ENCODE results near the gene COMT. TPM values are rescaled to one million over a fixed set of nuclear protein-coding genes. Genes with fewer than 3 reads are reported as not detected.

COMT gene
- total and polyA plus RNA-seq, 9 of the 15 experiments (the other 6 are each of a cell fraction or from before 2014, with no cell fraction given) = 12.5 to 351 (median 155) TPM

DNA sequence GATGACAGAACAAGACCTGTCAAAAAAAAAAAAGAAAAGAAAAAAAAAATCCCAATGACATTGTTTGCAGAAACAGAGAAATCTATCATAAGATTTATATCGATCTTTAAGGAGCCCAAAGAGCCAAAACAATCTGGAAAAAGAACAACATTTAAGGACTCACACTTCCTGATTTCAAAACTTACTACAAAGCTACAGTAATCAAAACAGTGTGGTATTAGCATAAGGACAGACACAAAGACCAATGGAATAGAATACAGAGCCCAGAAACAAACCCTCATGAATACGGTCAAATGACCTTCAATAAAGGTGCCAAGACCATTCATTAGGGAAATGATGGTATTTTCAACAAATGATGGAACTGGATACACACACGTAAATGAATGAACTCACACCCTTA, 62.9 kb downstream of the COMT start (continued):
- TF ChIP-seq, protein P1, sequence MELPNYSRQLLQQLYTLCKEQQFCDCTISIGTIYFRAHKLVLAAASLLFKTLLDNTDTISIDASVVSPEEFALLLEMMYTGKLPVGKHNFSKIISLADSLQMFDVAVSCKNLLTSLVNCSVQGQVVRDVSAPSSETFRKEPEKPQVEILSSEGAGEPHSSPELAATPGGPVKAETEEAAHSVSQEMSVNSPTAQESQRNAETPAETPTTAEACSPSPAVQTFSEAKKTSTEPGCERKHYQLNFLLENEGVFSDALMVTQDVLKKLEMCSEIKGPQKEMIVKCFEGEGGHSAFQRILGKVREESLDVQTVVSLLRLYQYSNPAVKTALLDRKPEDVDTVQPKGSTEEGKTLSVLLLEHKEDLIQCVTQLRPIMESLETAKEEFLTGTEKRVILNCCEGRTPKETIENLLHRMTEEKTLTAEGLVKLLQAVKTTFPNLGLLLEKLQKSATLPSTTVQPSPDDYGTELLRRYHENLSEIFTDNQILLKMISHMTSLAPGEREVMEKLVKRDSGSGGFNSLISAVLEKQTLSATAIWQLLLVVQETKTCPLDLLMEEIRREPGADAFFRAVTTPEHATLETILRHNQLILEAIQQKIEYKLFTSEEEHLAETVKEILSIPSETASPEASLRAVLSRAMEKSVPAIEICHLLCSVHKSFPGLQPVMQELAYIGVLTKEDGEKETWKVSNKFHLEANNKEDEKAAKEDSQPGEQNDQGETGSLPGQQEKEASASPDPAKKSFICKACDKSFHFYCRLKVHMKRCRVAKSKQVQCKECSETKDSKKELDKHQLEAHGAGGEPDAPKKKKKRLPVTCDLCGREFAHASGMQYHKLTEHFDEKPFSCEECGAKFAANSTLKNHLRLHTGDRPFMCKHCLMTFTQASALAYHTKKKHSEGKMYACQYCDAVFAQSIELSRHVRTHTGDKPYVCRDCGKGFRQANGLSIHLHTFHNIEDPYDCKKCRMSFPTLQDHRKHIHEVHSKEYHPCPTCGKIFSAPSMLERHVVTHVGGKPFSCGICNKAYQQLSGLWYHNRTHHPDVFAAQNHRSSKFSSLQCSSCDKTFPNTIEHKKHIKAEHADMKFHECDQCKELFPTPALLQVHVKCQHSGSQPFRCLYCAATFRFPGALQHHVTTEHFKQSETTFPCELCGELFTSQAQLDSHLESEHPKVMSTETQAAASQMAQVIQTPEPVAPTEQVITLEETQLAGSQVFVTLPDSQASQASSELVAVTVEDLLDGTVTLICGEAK (IDR thresholded peaks at IDR 0.05) = no peak
- TF ChIP-seq, protein P1 (CRISPR knock-in tag; IDR thresholded peaks at IDR 0.05) = no peak
- TF ChIP-seq SUPT5H (IDR thresholded peaks at IDR 0.05) (no peak), SMARCA5 (IDR thresholded peaks at IDR 0.05) (peak; percentile 96), RUNX1 (IDR thresholded peaks at IDR 0.05; ENCODE audit: low read depth) (no peak), TRIM28 (IDR thresholded peaks at IDR 0.05) (peak; percentile 98), HSF4 (CRISPR knock-in tag; IDR thresholded peaks at IDR 0.05; ENCODE audit: borderline replicate concordance) (0 out of 2 replicates have a peak, but pooled peaks have one; percentile 39), ZNF324 (CRISPR knock-in tag; IDR thresholded peaks at IDR 0.05) (peak; percentile 41; the same call in 1 of the 2 replicates), RCOR1 (IDR thresholded peaks at IDR 0.05; ENCODE audit: borderline replicate concordance in 1 of 2, low read depth in 2 of 2, low read length in 2 of 2) (peak; percentile 27 to 70; a peak in 1 of 4 replicates), ELF1 (tag; IDR thresholded peaks at IDR 0.05) (peak; percentile 35; the same call in 1 of the 2 replicates), HDAC2 (IDR thresholded peaks at IDR 0.05) (peak; percentile 83), HDAC8 (tag; IDR thresholded peaks at IDR 0.05) (no peak)
- TF ChIP-seq, protein P2, sequence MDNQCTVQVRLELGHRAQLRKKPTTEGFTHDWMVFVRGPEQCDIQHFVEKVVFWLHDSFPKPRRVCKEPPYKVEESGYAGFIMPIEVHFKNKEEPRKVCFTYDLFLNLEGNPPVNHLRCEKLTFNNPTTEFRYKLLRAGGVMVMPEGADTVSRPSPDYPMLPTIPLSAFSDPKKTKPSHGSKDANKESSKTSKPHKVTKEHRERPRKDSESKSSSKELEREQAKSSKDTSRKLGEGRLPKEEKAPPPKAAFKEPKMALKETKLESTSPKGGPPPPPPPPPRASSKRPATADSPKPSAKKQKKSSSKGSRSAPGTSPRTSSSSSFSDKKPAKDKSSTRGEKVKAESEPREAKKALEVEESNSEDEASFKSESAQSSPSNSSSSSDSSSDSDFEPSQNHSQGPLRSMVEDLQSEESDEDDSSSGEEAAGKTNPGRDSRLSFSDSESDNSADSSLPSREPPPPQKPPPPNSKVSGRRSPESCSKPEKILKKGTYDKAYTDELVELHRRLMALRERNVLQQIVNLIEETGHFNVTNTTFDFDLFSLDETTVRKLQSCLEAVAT (IDR thresholded peaks at IDR 0.05) = no peak
